Stimulated activated CD8-positive, alpha-beta memory T cell treated with anti-CD3 and anti-CD28 coated beads, Interleukin-4, amount 100 ng/mL, for 1 hour (primary cell): ENCODE results near the gene SMYD3.

Source experiments
- DNase-seq, 2 donors: peaks; one replicate each; pipeline ENCODE4 v3.0.0-alpha.2; 2020; ENCODE audit warnings: low read depth in 2 of 2, low spot score in 1 of 2

Gene SMYD3

GRCh38 chr1:246471688-246472087 is 35.4 kb downstream of the SMYD3 start:
- no peak for DNase-seq

GRCh38 chr1:246470585-246470984 is 36.5 kb downstream of the SMYD3 start:
- DNase-seq: no peak

- no peak for DNase-seq
Measured at GRCh38 chr1:246462986-246463385, 44.1 kb downstream of the SMYD3 start.

- no peak for DNase-seq
Measured at GRCh38 chr1:246460406-246460805, 46.7 kb downstream of the SMYD3 start.

- DNase-seq: no peak
Measured at GRCh38 chr1:246459221-246459620, 47.9 kb downstream of the SMYD3 start.

GRCh38 chr1:246455476-246455875 is 51.6 kb downstream of the SMYD3 start:
- no peak for DNase-seq

GRCh38 chr1:246454655-246455054 is 52.4 kb downstream of the SMYD3 start:
- DNase-seq: no peak

GRCh38 chr1:246450611-246451251 is 56.3 kb downstream of the SMYD3 start:
- no peak for DNase-seq

- DNase-seq: no peak
Measured at GRCh38 chr1:246448373-246448772, 58.7 kb downstream of the SMYD3 start.

- no peak for DNase-seq
Measured at GRCh38 chr1:246447501-246447900, 59.6 kb downstream of the SMYD3 start.

- no peak for DNase-seq
Measured at GRCh38 chr1:246445503-246445902, 61.6 kb downstream of the SMYD3 start.

GRCh38 chr1:246444617-246445016 is 62.5 kb downstream of the SMYD3 start:
- no peak for DNase-seq

- no peak for DNase-seq
Measured at GRCh38 chr1:246437961-246438360, 69.1 kb downstream of the SMYD3 start.

- no peak for DNase-seq
Measured at GRCh38 chr1:246435421-246436041, 71.5 kb downstream of the SMYD3 start.

- DNase-seq: no peak
Measured at GRCh38 chr1:246434335-246434734, 72.7 kb downstream of the SMYD3 start.

- DNase-seq: no peak
Measured at GRCh38 chr1:246428542-246429308, 78.4 kb downstream of the SMYD3 start.

- no peak for DNase-seq
Measured at GRCh38 chr1:246427611-246428010, 79.5 kb downstream of the SMYD3 start.

GRCh38 chr1:246425895-246426294 is 81.2 kb downstream of the SMYD3 start:
- no peak for DNase-seq

- DNase-seq: no peak
Measured at GRCh38 chr1:246425139-246425794, 81.8 kb downstream of the SMYD3 start.

GRCh38 chr1:246420300-246420699 is 86.8 kb downstream of the SMYD3 start:
- no peak for DNase-seq

- no peak for DNase-seq
Measured at GRCh38 chr1:246418565-246419312, 88.3 kb downstream of the SMYD3 start.
